Keratinocyte (primary cell): ENCODE measurements around the gene HDGFL1. TPM values are rescaled to one million over a fixed set of nuclear protein-coding genes. Genes with fewer than 3 reads are reported as not detected.

Source experiments
- DNase-seq: peaks from one replicate; pipeline ENCODE4 v3.0.0-alpha.2; 2011; ENCODE audit warnings: low read depth, missing footprints, low spot score
- FAIRE-seq: peaks from 2 replicates; lab custom pipeline; 2011; peaks lifted over from hg19 to GRCh38; lab: Jason Lieb, UNC
- H2AFZ ChIP-seq: 2 replicates; pipeline ENCODE4 v1.6.0; 2012; ENCODE audit warnings: low read length, control low read depth, inconsistent platforms; ENCODE audit not compliant: control insufficient read depth
- H3K27ac ChIP-seq: 2 replicates; pipeline ENCODE4 v1.5.1; 2011; ENCODE audit warnings: low read length; ENCODE audit not compliant: control insufficient read depth, insufficient read depth
- H3K27me3 ChIP-seq: 3 replicates; pipeline ENCODE4 v1.6.0; 2011; ENCODE audit warnings: low read length; ENCODE audit not compliant: control insufficient read depth, insufficient read depth; ENCODE audit errors: extremely low read depth
- H3K36me3 ChIP-seq, 2 experiments: 2 replicates in 1 of 2; 3 replicates in 1 of 2; pipeline ENCODE4 v1.5.1; 2011; ENCODE audit warnings: low read length in 2 of 2, mild to moderate bottlenecking in 1 of 2; ENCODE audit not compliant: control insufficient read depth in 2 of 2, insufficient read depth in 2 of 2; ENCODE audit errors: extremely low read depth in 1 of 2
- H3K4me1 ChIP-seq: 3 replicates; pipeline ENCODE4 v1.5.1; 2011; ENCODE audit warnings: low read length; ENCODE audit not compliant: control insufficient read depth, insufficient read depth; ENCODE audit errors: extremely low read depth
- H3K4me2 ChIP-seq: 3 replicates; pipeline ENCODE4 v1.6.0; 2011; ENCODE audit warnings: low read depth, low read length; ENCODE audit not compliant: control insufficient read depth, insufficient read depth; ENCODE audit errors: extremely low read depth
- H3K4me3 ChIP-seq, 3 experiments: fragments of 200-600 bp in 1 of 3; sonication (generic) in 1 of 3; 2 replicates in 2 of 3; 3 replicates in 1 of 3; pipeline ENCODE4 v1.5.1; 2011 to 2016; ENCODE audit warnings: low read length in 3 of 3, mild to moderate bottlenecking in 3 of 3, control low read depth in 2 of 3, inconsistent platforms in 1 of 3, low read depth in 1 of 3, mixed read lengths in 1 of 3, mixed run types in 1 of 3, moderate library complexity in 1 of 3; ENCODE audit not compliant: control insufficient read depth in 2 of 3, insufficient read depth in 2 of 3; ENCODE audit errors: extremely low read depth in 1 of 3
- H3K79me2 ChIP-seq: 2 replicates; pipeline ENCODE4 v1.6.0; 2012; ENCODE audit warnings: low read length; ENCODE audit not compliant: control insufficient read depth, insufficient read depth
- H3K9ac ChIP-seq: 3 replicates; pipeline ENCODE4 v1.6.0; 2011; ENCODE audit warnings: low read length; ENCODE audit not compliant: control insufficient read depth, insufficient read depth; ENCODE audit errors: extremely low read depth
- H3K9me1 ChIP-seq: 3 replicates; pipeline ENCODE4 v1.6.0; 2011; ENCODE audit warnings: low read length; ENCODE audit not compliant: control insufficient read depth, insufficient read depth; ENCODE audit errors: extremely low read depth
- H3K9me3 ChIP-seq: 2 replicates; pipeline ENCODE4 v1.5.1; 2012; ENCODE audit warnings: low read depth, low read length; ENCODE audit not compliant: control insufficient read depth
- H4K20me1 ChIP-seq: 3 replicates; pipeline ENCODE4 v1.6.0; 2011; ENCODE audit warnings: low read length; ENCODE audit not compliant: control insufficient read depth, insufficient read depth; ENCODE audit errors: extremely low read depth
- CTCF ChIP-seq, 3 experiments: IDR thresholded peaks in 1 of 3; conservative IDR thresholded peaks in 1 of 3; optimal IDR thresholded peaks in 1 of 3; 2 replicates in 2 of 3; 3 replicates in 1 of 3; pipeline versions ENCODE3 to v1.5.1; 2011; ENCODE audit warnings: low read length in 3 of 3, mild to moderate bottlenecking in 3 of 3, moderate library complexity in 2 of 3, control low read depth in 1 of 3, inconsistent platforms in 1 of 3; ENCODE audit not compliant: insufficient read depth in 2 of 3; ENCODE audit errors: extremely low read depth in 1 of 3
- EZH2 ChIP-seq: IDR thresholded peaks from one replicate; pipeline ENCODE4 v1.6.1; 2012; ENCODE audit warnings: inconsistent platforms, mild to moderate bottlenecking, low read length, moderate library complexity
- dilution Hi-C: fragments of 300-500 bp; cut with MboI; formaldehyde crosslinking; loops from one replicate; pipeline ENCODE4 v1.7.0; 2020; ENCODE audit warnings: low sequenced_read_pairs; ENCODE audit not compliant: extremely low pct_ligation_motif_present
- polyA plus RNA-seq, 5 experiments: library from polyadenylated mRNA; depleted of rRNA in 3 of 5; stranded (reverse) in 3 of 5; stranded (forward) in 1 of 5; unstranded in 1 of 5; fragments of >200 nt; gene quantifications; 1 replicate in 1 of 5; 2 replicates in 3 of 5; 3 replicates in 1 of 5; pipeline versions ENCODE4 v1.2.1 to v1.2.3, GENCODE V29; 2011 to 2012; ENCODE audit warnings: missing spikeins in 2 of 5, low read depth in 1 of 5, low replicate concordance in 1 of 5

The HDGFL1 gene
- polyA plus RNA-seq, 1 donor (not counting 4 experiments of a cell fraction or from before 2014, with no cell fraction given), result not detected

GRCh38 chr6:22589118-22589517, 19.8 kb downstream of the HDGFL1 start:
- dilution Hi-C loops, result no loop called here
- Histone ChIP-seq H3K4me3 (no peak overlapping the region), H3K9ac (no peak overlapping the region), H3K9me3 (no peaks in the 10 kb centered on the region), H3K27ac (no peak overlapping the region), H3K9me1 (no peaks in the 10 kb centered on the region), H4K20me1 (no peaks in the 10 kb centered on the region), H3K4me1 (no peaks in the 10 kb centered on the region), H2AFZ (no peak overlapping the region), H3K4me2 (no peak overlapping the region), H3K36me3 (no peaks in the 10 kb centered on the region), H3K79me2 (no peaks in the 10 kb centered on the region), H3K27me3 (no peaks in the 10 kb centered on the region)
- DNase-seq (no peak), FAIRE-seq (no peak)
- TF ChIP-seq EZH2 (no peak), CTCF (optimal IDR thresholded peaks at IDR 0.05 in 1 of 3, IDR thresholded peaks at IDR 0.05 in 1 of 3, conservative IDR thresholded peaks at IDR 0.05 in 1 of 3; ENCODE audit: extremely low read depth in 1 of 3, insufficient read depth in 2 of 3, low read length in 3 of 3) (no peak)

- Histone ChIP-seq H3K27me3 (no peaks in the 10 kb centered on the region), H3K9me3 (no peaks in the 10 kb centered on the region), H3K4me3 (no peak overlapping the region), H3K9ac (no peak overlapping the region), H3K4me1 (no peaks in the 10 kb centered on the region), H3K9me1 (no peaks in the 10 kb centered on the region), H2AFZ (no peak overlapping the region), H3K4me2 (no peak overlapping the region), H3K79me2 (no peaks in the 10 kb centered on the region), H4K20me1 (no peaks in the 10 kb centered on the region), H3K27ac (no peak overlapping the region), H3K36me3 (no peaks in the 10 kb centered on the region)
- TF ChIP-seq CTCF (optimal IDR thresholded peaks at IDR 0.05 in 1 of 3, IDR thresholded peaks at IDR 0.05 in 1 of 3, conservative IDR thresholded peaks at IDR 0.05 in 1 of 3; ENCODE audit: extremely low read depth in 1 of 3, insufficient read depth in 2 of 3, low read length in 3 of 3) (no peak), EZH2 (no peak)
- dilution Hi-C loops, result no loop called here
- no peak for FAIRE-seq
- DNase-seq, result no peak
Observed at GRCh38 chr6:22590423-22590822, 21.1 kb downstream of the HDGFL1 start.
